Retina (tissue), 1 donor: ENCODE measurements around the gene CD79A.
"Not testable (repeated sequence)": the region's sequence is repeated elsewhere in the genome, so short reads cannot be mapped to it uniquely, and the experiment has no call there.

Experiments used
- DNase-seq: peaks from one replicate; pipeline ENCODE4 v3.0.0-alpha.2; 2016

CD79A gene

GRCh38 chr19:41863209-41863931, 13.7 kb upstream of the CD79A start:
- no peak for DNase-seq

GRCh38 chr19:41864374-41864773, 12.7 kb upstream of the CD79A start:
- no peak for DNase-seq

DNA sequence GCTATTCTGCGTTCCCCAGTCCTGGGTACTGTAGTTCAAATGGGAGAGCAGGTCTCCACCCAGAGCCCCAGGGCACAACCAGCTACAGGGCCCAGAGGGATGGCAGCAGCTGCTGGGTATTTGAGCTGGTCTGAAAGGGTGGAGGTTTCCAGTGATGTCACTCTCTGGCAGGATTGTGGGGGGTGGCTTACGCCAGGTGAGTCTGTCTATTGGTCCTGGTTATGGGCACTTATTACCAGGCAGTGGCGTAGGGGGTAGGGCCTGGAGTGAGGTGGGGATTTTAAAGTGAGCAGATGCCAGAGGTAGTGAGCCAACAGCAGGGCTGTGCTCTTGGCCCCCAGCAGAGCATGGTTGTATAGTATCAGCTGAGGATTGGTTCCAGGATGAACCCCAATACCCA, 10.8 kb upstream of the CD79A start:
- no peak for DNase-seq

DNA sequence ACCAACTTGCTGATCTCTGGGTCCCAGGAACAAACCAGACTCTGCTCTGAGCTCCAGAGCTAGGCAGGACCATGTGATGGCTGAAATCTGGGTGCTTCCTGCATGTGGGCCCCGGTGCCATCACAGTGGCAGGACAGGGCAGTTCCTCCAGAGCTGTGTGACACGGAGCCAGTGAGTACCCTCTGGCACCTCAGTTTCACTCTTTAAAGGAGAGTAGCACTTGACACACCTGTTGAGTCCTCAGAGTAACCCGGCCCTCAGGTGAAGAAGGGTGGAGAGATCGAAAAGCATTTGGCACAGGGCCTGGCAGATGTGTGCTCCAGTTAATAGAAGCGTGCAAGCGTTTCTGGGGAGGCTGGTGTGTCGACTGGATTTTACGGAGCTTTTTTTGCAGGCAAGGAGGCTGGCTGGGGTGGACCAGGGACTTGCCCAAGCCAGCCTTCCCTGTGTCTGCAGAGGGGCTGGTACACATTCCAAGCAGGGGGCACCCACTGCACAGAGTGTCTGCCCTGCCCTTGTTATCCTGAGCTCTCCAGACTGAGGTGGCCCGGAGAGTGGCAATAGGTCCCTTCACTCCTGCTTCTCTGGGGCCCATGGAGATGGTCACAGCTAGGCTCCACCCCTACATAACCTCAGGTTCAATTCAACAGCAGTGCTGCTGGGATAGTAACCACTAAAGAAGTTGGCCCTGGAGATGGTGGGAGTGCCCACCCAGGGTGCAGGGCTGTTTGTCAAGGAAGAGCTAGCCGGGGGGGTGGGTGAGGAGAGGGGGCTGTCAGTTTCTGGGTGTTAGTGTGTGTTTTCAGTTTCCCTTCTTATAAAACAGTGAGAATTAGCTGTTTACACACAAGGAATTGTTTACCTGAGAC, 8.7 kb upstream of the CD79A start:
- DNase-seq = no peak

DNA sequence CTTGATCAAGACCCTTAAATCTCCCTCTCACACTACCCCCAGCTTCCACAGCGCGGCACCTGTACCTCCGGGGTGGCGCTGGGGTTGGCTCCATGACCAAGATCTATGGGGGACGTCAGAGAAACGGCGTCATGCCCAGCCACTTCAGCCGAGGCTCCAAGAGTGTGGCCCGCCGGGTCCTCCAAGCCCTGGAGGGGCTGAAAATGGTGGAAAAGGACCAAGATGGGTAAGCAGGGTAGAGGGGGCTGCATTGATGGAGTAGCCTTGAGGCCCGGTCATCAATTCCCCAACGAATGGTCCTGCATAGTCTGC, 8.1 kb upstream of the CD79A start:
- DNase-seq = no peak

GRCh38 chr19:41869374-41869955, 7.6 kb upstream of the CD79A start:
- no peak for DNase-seq

DNA sequence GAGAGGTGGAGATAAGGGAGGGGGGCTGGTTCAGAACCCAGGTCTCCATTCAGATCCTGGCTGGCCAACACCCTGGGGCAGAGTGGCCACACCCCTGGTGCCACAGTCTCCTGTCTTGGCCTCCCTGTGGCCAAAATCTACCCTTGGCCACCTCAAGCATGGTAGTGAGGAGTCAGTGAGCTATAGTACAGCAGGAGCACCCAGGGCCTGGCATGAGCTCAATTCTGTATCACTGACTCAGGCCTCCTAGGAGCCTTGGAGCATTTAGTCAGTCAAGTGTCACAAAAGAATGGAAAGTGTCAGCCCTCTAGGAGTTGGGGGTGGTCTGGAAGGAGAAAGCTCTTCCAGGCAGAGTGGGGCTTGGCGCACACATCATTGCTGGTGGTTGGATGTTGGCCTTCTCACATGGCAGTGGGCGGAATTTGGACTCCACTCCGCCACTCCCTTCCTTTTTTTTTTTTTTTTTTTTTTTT, 6.6 kb upstream of the CD79A start:
- no peak for DNase-seq

- DNase-seq = no peak
Observed at GRCh38 chr19:41871573-41872383, 5.3 kb upstream of the CD79A start.

- DNase-seq = no peak
Observed at GRCh38 chr19:41872384-41872774, 4.7 kb upstream of the CD79A start.

DNA sequence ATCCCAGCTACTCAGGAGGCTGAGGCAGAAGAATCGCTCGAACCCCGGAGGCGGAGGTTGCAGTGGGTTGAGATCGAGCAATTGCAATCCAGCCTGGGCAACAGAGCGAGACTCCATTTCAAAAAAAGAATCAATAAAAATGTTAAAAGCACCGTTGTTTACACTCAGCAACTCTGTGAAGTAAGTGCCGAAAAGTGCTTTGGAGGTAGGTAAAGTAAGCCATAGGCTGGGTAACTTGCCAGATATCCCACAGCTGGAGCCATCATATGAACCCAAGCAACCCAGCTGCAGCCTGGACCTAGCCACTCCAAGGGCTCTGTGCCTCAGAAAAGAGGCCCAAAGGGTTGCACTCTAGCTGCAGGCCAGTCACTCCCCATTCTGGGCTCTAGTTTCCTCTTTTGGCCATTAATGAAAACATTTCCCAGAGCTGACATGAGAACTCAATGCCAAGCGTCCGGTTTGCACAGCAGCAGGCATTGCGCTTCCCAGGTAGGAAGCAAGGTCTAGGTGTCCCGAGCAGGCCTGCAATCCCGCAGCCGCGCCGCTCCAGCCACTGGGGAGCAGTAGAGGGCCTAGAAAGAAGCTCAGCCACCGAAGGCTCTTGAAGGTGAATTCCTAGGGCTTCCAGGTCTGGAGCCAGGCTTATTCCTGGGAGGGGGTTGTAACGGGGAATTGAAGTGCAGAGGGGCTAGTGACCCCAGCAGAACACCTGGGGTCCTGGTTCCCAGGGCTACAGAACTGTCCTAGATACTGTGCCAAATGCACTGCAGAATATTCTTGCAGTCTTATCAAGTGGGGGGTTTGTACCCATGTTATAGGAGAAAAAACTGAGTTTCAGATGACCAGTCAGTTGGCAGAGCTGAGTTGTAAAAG, 4.1 kb upstream of the CD79A start:
- peak; percentile 66 for DNase-seq

DNA sequence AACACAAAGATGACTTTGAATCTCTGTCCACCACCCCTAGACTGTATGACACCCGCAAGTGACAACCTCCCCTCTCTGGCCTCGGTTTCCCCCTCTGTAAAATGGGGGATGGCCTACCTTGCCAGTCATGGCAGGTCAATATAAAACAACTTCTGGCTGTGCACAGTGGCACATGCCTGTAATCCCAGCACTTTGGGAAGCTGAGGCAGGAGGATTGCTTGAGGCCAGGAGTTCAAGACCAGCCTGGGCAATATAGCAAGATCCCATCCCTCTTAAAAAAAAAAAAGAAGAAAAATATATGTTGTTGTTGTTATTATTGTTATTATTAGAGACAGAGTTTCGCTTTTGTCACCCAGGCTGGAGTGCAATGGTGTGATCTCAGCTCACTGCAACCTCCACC, 1.1 kb upstream of the CD79A start:
- DNase-seq = not testable (repeated sequence)

- DNase-seq = no peak
Observed at GRCh38 chr19:41877916-41878905, 1.1 kb downstream of the CD79A start.

GRCh38 chr19:41879080-41879479, 2.0 kb downstream of the CD79A start:
- DNase-seq = no peak

GRCh38 chr19:41879670-41880328, 2.7 kb downstream of the CD79A start:
- no peak for DNase-seq

GRCh38 chr19:41880329-41880708, 3.2 kb downstream of the CD79A start:
- no peak for DNase-seq

GRCh38 chr19:41882568-41883462, 5.7 kb downstream of the CD79A start, which contains the start of gene ARHGEF1:
TSS of gene ARHGEF1 (plus strand) at chr19:41883184. CDS start at chr19:41888083, 4,899 bp downstream.
- DNase-seq = peak; percentile 44

DNA sequence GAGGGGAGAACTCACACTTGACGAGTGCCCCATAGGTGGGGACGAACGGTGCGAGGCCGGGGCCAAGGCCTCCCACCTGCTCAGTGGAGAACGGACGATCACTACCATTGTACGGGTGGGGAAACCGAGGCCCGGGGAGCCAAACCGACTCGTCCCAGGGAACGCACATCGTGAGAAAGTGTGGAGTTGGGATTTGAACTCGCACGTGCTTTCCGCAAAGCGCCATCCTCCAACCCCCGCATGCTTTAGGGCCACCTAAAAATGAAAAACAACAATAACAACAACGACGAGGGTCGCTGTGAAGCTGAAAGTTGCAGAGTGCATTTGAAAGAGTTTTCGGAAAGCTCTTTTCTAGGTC, 6.4 kb downstream of the CD79A start:
- DNase-seq = no peak

DNA sequence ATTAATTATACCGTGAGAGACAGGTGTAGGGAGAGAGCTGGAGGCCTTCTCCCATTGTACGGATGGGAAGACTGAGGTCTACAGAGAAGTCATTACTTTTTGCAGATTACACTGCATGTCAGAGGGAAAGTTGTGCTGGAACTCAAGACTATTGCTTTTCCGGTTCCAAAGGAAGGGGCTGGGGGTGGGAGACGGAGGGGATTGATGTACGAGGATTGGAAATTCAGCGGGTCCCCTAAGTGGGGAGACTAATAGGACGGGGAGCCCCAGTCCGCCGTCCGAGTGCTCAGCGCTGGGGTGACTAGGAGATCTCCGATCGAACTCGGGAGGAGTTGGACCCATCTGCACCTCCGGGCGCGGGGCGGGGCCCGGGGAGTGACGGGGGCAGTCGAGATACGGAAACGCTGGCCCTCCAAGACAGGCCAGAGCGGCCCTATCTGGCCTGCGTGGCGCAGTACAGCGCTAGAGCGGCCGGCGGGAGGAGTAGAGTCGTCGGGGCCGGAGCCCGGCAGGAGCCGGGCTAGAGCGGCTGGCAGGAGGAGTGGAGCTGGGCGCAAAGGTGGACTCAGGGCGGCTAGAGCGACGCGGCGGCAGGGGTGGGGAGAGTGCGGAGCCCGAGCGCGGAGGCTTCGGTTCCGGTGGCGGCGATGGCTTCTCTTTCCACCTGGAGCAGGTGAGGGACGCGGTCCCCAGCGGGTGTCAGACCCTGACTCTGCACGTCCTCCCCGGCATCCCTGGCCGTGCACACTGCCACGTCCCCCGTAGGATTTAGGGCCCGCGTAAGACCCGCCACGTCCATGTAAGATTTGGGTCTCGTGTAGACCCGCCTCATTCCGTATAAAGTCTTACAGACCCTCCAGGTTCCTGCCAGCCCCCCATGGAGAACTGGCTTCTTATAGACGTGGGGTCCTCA, 7.0 kb downstream of the CD79A start:
- DNase-seq = peak; percentile 98
